CD4-positive, alpha-beta T cell treated with Interleukin-15 for 1 hour (primary cell): ENCODE data around the gene DPP6.

Experiments
- DNase-seq: peaks from one replicate; pipeline ENCODE4 v3.0.0-alpha.2; 2020

Gene DPP6

DNA sequence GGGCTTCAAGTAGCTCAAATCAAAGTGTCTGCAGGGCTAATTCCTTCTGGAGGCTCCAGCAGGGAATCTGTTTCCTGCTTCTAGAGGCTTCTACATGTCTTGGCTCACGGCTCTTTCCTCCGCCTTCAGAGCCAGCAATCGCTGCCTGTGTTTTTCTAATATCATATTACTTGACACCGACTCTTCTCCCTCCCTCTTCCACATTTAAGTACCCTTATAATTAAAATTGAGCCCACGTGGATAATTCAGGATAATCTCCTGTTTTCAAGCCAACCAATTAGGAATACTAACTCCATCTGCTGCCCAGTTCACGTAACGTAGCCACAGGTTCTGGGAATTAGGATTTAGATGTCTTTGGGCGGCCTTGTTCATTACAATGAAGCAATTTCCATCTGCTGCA lies 372.2 kb downstream of the DPP6 start:
- no peak for DNase-seq

DNA sequence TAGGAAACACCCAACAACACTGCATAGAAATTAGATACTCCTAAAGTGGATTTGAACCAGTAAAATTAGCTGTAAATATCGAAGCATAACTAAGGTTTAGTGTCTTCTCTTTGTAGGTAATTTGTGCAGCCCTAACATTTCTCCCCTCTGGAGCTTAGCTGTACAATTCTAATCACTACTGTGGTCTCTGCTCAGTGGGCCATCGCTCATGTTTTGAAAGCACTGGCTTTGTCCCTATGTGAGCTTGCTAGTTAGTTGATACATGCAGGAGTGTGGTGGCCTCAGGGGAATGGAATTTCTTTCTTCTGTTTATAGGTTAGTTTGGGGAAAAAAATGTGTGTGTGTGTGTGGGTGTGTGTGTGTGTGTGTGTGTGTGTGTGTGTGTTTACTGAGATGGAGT lies 373.1 kb downstream of the DPP6 start:
- DNase-seq: no peak

DNA sequence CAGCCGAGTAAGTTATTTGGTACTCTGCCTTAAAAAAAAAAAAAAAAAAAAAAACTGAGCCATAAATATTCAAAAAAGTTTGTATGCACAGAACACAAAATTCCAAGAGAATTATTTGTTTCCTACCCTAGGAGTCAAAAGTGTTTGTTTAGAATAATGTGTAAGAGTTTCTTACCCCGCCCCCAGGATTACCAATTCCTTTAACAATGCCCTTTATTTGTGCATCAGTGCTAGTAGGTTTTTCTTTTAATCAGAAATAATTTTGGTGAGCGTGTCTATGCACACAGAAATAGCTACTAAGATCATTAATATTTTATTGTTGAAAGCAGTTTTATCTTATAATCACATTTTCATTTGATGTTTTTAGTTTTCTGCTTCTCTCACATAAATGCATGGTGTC lies 374.6 kb downstream of the DPP6 start:
- no peak for DNase-seq

GRCh38 chr7:154427533-154427932 lies 375.3 kb downstream of the DPP6 start:
- no peak for DNase-seq

DNA sequence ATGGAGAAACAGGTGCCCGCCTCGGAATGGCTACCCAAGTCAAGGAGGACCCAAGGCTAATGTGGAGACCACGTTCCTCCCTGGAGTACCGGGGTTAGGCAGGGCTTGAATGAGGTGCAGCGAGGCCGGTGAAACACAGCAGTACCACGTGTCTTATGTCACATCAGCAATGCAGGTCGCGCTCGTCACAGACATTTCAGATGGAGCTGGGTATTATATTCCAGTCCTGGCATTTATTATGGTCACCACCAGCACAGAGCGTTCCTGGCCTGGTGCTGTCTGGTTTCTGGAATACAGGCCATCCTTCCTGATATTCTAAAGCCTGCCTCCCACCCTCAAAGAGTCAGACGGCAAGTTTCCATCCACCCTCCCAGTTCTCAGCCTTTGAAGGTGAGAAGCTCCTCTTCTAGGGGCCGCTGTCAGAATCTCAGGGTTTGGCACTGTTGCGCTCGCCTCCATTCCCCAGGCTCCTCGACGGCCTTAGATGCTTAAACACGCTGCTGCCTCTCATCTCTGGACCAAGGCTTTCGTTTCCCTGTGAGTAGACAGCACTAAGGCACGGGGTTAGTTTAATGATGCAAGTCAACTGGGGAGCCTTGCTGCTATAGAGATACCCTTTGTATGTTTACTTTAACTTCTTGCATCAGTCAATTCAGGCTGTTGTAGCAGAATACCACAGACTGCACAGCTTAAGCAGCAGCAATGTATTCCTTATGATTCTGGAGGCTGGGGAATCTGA lies 377.6 kb downstream of the DPP6 start:
- no peak for DNase-seq

DNA sequence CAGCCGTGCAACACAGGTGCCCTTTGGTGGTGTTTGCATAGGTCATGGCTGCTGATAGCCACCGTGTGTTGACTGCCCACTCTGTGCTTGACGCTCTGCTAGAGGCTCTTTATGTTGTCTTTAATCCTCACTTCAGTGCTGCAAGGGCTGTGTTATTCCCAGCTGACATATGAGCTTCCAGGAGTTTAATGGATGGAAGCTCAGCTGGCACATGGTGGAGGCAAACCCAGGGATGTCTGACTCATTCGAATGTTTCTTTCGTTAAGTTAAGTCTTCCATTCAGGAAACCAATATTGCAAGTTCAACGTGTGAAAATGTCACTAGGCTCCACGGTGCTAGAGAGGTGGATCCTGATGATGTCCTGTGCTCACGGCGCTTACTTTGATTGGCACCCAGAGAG lies 378.4 kb downstream of the DPP6 start:
- DNase-seq: no peak

DNA sequence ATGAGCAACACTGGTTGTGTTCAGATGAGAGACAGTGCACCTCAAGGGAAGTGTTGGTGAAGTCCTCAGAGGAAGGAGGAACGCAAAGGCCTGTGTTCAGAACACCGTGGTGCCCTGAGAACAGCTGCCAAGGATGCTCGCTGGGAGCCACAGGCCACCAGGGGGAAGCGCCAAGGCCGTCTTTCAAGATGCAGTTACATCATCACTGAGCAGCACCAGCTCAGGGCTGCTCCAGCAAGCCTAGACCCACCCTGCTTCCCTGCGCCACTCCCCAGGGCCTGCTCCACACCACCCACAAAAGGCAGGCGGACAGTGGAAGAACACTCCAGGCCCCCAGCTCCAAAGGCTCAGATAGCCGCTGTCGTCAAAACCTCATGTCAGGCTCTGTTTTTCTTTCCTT lies 378.8 kb downstream of the DPP6 start:
- no peak for DNase-seq

- DNase-seq: no peak
Observed at GRCh38 chr7:154433632-154434598, 381.7 kb downstream of the DPP6 start.

GRCh38 chr7:154436560-154436959 lies 384.4 kb downstream of the DPP6 start:
- DNase-seq: no peak

DNA sequence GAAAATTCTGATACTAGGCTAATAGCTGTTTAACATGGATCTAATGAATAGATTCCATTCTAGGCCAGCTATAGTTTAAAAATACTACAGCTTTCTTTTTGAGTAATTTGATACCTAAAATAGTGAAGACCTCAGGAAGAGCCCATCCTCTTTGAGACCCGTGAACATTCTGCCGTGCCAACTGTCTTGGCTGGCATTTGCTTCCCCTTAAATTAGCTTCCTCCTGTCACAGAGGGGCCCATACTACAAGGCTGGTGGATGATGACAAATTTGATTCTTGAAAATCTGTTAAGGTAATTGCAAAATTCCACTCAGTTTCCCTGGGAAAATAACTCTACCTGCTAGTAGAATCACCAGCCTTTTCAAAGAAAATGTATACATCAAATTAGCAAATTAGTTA lies 385.0 kb downstream of the DPP6 start:
- no peak for DNase-seq

DNA sequence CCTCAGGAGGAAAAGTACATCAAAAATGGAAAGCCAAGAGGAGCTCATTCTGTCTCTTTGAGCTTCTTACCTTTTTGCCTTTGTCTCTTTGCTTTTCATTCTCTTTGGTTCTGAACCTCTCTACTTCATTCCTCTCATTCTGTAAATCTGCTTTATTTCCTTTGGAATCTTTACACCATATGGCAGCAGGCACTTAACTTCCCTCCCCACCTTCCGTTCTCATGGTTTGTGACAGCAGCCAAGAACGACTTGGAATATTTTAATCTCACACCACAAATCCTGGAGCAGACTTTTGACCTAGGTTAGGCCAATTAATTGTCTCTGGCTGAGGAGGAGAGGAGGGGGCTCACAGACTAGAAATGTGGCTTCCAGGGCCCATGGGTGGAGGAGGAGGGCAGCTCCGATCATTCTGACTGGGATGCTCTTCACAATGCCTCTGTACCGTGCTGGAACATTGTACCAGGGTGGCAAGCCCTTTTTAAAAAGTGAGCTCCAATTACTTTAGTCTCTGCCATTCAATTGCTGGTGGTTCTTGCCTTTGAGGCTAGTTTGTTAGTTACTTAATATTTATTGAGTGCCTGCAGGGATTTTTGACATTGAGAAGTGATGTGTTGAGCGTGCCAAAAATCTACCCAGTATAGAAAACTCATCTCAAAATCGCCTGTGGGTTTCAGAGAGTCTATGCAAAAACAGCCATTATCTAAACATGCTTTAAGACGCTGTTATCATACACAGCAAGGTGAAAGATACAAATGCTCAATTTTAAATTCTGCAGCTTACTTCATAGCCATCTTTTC lies 386.6 kb downstream of the DPP6 start:
- DNase-seq: no peak

DNA sequence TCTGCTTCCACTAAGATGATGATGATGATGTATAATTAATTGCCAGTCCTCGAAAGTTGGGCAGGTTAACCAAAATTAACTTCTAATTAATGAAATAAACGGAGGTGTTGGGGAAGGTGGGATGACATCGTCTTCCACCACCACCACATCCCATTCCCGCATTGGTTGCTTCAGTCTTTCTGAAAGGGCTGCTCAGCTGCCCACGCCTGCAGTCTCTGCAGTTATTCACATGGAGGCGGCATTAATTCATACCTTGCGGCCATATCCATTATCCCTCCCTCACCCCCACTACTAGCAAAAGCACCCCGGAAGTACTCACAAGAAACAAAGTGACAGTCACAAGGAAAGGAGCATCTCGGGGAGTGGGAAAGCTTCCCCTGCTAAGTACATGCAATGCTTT lies 387.9 kb downstream of the DPP6 start:
- DNase-seq: no peak

GRCh38 chr7:154440651-154441050 lies 388.5 kb downstream of the DPP6 start:
- DNase-seq: no peak

DNA sequence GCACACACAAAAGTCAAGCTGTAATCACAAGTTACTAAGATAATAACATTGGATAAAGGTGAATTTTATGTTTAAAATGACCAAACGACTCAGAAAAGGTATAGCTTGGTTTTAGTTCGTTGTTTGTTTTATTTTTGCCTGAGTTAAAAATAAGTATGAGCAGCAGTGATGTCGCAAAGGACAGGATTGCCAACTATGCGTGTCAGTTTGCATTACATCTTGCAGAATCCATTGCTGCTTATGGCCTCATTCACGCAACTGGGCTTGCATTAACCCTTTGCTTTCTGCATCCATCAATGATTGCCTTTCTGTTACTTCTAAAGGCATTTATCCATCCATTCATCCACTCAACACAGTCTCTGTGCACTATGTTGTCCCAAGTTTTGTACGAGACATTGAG lies 389.6 kb downstream of the DPP6 start:
- DNase-seq: no peak

DNA sequence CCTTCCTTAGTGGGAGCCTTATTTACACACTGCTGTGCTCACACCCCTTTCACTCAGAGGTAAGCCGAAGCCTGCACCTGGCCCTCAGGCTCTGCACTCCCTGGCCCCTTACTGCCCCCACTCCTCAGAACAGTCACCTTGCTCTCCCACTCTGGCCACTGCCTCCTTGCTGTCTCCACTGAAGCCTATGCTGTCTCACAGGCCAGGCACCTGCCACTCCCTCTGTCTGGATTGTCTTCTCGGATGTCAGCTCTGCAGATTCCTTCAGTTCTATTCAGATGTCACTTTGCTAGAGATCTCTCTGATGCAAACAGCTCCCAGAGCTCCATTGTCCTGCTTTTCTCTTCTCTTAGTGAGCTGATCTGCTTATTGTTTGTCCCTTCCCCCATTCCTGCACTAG lies 390.7 kb downstream of the DPP6 start:
- no peak for DNase-seq

- DNase-seq: no peak
Observed at GRCh38 chr7:154450451-154450850, 398.3 kb downstream of the DPP6 start.

DNA sequence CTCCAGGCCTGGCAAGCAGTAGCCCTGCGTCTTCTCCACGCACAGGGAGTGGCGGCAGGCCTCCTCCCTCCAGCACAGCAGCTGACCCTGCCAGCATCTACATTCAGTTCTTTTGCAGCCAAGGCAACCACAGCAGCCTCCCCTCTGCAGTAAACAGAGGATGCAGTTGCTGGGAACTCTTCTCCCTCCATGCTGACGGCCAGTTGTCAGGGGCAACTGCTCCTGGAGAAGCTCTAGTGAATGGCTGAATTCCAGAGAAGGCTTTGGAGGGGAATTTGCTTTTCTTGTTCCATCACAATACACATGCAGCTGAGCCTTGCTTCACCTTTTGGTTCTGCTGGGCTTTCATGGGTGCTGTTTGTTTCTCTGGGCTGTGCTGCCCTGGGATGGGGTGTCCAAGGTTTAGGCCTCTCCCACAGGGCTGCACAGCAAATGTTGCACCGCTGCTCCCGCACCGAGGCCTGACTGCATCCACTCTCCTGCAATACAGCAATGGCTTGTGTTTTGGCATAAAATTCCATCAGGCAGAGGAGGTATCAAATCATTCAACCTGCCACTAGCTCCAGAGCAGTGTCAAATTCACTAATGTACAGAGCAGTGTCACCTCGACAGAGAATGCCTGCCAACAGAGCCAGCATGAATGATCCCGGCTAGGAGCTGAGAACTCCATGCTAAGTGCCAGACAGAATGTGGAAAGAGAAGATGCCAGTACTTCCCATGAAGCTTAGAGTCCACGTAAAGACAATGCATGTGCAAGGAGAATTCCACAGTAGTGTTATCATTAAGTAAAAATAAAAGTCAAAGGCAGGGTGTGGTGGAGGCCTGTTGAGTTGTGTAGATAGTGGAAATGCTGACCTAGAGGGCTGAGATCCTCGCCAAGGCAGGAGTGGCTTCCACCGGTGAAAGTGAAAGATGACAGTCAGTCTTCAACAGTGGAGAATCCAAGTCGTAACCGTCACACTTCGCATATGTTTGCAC lies 399.6 kb downstream of the DPP6 start:
- no peak for DNase-seq

DNA sequence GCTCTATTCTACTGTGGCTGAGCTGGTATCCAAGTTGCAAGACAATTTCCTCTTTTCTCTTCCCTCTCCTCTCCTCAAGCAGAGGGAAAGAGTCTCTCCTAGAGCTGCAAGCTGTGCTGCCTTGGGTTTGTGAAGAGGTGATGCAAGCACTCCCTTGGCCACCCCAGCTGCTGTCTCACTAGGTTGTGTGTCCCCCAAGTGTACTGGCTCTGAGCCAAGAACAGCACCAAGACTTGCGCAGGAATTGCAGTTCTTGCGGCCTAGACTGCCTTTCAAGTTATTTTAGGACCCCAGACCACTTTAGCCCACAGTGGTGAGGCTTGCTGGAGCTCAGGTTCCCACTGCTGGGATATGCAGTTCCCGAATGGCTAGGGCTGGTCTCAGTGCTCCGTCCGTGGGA lies 411.6 kb downstream of the DPP6 start:
- DNase-seq: no peak

- no peak for DNase-seq
Observed at GRCh38 chr7:154469652-154470051, 417.5 kb downstream of the DPP6 start.

GRCh38 chr7:154472343-154472742 lies 420.1 kb downstream of the DPP6 start:
- DNase-seq: no peak

- DNase-seq: no peak
Observed at GRCh38 chr7:154473360-154473759, 421.2 kb downstream of the DPP6 start.

DNA sequence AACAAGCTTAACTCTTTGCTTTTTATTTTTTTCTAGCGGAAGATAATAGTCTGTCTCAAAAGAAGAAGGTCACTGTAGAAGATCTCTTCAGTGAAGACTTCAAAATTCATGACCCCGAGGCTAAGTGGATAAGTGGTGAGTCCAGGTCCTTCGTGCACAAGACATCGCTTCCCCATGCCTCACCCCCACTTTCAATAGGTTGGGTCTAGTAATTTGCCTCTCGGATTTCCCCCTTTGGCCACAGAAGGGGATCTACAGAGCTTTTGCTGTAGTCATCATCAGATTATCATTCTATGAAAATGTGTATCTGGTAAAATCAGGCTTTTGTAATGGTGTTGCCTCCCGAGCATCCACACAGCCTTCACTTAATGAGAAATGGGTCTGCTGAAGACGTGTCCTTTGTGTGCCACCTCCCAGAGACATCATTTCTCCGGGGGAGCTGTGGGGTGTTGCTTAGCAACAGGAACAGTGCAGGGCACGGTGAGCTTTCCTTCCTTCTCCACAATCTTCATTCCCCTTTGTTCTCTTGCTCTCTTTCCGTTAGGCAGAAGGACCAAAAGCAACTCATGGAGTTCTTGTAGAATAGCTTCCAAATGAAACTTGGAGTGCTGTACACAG lies 422.8 kb downstream of the DPP6 start:
- DNase-seq: no peak
